Measurements from ENCODE around the gene PRKG1.
"Not testable (repeated sequence)": the region's sequence is repeated elsewhere in the genome, so short reads cannot be mapped to it uniquely, and the experiment has no call there.

PRKG1 gene

GRCh38 chr10:51178634-51179033, 104.3 kb downstream of the PRKG1 start:
- DNase-seq = no peak

GRCh38 chr10:51180141-51180540, 105.9 kb downstream of the PRKG1 start:
- no peak for DNase-seq

- no peak for DNase-seq
Measured at GRCh38 chr10:51183783-51184182, 109.5 kb downstream of the PRKG1 start.

DNA sequence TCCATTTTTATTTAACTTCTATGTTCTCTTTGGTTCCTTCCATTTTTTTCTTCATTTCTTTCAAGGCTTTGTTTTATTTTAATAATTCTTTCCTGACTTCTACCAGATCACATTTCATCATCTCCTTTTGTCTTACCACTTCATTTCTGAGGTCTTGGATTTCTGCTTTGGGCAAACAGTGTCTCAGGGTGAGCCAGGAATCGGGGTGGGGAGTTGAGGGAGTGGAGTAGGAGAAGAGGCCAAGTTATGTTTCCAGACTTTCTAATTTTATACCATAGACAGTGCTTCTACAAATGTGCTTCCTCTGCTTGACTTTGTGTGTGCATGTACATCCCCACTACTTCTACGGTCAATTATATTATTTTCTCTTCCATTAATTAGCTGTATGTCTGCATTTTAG, 112.1 kb downstream of the PRKG1 start:
- no peak for DNase-seq

DNA sequence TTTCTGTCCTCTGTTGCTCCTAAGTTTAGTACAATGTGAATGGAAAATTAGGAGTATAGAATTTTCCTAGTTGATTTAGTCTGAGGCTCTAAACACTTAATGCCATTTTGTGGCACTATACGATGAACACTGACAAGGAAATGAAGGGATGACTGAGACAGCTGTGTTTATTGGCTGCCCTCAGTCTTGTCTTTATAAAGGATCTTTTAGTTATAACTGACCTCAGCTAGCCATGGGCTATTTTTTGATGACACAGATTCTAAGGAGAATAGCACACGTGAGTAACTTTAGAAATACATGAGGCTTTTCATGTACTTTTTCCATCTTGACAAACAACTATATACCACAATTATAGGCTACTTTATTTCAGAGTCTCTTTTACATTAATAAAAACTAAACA, 113.7 kb downstream of the PRKG1 start:
- no peak for DNase-seq

DNA sequence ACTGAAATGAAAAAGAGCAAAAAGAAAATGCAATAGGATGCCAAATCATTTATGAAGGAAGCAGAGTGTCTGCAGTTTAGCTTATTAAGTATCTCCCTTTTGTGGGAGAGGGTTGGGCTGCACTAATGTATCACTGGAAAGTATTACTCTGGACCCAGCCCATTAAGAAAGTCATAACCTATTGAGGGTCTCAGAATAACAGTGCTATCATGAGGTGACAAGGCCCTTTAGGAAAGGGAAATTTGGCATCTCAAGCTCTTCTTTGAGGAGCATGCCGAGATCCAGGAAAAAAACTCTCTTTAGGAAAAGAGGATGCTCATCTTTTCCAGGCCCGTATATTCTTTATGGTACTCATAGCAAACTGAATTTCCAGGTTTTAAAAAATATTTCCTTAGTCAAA, 114.6 kb downstream of the PRKG1 start:
- no peak for DNase-seq

DNA sequence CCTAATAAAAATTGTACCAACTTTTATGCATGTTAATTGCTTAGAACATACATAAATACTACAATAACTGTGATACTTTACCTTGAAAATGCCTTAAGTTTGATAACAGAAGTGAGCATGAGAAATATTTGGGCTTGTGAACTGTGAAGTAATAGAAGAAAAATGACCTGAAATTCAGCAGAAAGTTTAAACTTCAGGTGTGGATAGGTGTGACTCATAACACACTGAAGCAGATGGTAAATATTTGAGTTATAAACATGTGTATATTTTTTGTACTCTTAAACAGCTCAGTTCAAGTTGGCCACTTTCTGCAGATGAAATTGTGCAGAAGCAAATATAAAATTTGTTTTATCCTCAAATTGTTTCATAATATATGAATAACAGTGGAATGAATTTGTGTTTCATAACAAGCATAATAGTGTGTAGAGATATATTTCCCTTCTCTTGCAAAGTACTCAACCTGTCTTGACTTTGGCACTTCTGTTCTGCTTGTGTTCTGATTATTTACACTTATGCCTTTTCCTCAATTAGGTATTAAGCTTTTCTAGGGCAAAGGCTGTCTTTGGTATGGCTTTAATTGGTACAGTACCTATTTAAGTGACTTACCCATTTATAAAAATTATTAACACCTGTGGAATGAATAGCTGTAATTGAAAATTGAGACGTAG, 122.4 kb downstream of the PRKG1 start:
- DNase-seq = peak; percentile 63

DNA sequence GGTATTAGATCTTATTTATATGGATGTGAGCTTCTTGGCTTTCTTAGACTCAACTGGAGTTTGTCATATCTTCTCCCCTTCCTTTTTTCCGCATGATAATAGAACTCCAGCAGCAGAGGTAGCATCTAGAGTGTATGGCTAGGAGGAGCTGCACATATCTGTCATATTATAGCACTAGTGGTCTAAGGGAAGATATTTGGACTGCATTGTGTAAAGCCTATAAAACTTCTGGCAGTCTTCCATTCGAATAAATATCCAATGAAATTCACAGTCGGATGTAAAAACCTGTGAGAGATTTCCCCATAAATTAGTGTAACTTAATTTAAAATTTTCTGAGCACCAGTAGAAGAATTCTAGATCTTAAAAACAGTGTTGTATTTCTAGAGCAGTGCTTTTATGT, 123.9 kb downstream of the PRKG1 start:
- DNase-seq = no peak

- no peak for DNase-seq
Measured at GRCh38 chr10:51201947-51202346, 127.7 kb downstream of the PRKG1 start.

DNA sequence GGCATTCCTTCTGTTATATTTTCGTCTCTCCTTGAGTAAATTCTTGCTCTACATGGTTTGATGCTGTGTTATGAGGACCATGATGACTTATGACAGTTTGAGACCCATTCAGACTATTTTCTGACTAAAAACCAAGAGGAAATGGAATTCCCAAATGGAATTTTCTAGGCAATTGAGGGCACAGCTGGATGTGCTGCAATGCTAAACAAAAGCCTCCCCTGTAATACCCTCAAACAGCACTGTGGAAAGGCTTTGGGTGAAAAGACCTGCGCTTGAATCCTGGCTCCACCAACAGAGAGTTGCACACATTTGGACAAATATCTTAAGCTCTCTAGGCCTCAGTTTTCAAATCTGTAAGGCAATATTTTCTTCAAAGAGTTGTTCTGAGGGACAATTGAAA, 129.1 kb downstream of the PRKG1 start:
- DNase-seq = no peak

DNA sequence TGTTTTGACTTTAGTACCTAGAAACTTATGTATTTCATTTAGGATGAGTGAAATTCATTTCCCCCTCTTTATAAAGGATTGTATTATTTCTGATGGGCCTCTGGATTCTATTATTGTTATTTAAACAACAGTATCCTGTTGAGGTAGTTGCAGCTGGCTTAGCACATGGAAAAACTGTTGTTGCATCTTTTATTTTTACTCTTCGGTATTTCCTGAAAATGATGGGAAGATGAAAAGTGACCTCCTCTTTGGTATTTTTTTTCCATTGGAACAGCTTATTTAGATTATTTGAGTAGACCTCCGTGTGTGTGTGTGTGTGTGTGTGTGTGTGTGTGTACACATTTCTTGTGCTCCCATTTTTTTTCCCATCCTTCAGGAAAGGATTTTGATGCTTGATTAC, 129.8 kb downstream of the PRKG1 start:
- DNase-seq = no peak

GRCh38 chr10:51204701-51205100, 130.4 kb downstream of the PRKG1 start:
- DNase-seq = no peak

DNA sequence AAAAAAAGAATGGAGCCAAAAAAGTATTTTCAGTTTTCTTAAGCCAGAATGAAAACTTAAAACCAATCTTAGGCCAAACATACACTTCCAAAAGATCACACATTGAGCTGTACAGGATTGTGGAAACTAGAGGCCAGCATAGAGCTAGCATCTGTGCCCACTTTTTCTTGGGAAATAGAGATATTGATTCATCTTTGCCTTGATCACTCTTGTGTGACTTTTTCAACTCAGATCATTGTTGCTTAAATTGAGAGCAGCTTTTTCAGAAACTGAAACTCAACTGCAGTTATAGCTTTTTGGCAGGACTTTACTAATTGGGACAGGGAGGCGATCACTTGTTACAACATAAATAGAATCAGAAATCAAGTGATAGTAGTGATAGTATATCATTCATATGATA, 132.2 kb downstream of the PRKG1 start:
- DNase-seq = no peak

GRCh38 chr10:51212937-51213336, 138.7 kb downstream of the PRKG1 start:
- DNase-seq = not testable (repeated sequence)

DNA sequence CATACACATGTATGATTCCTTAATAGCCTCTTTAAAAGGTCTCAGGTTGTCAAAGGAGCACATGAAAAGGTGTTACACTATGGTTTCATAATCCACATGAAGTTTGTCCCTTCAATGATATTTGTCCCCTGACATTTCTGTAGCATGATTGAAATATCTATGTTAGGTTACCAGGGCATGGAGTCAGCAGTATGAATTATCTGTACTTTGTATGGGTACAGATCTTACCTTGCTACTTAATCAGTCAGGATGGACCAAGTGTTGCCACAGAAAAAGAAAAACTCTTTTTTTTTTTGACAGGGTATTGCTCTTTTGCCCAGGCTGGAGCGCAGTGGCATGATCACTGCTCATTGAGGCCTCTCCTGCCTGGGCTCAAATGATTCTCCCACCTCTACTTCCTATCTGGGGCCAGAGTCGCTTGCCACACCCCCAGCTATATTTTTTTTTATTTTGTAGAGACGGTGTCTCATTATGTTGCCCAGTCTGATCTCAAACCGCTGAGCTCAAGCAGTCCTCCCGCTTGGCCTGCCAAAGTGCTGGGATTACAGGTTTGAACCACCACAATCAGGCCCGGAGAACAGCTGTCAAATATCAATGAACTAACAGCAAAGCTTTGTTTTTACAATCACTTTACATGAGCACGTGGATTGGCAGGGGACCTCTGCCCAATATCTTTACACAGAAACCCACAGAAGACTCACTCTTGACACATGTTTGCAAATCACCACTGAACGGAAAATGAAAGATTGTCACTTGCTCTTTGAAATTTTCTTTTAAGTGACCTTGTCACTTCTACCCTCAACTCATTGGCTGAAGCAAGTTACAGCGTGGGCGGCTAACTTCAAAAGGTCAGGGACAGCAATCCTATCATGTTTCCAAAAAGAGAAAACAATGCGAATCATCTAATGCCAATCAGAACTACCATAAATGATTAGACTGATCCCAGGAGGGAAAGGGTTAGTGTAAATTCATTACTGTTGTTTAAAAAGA, 140.2 kb downstream of the PRKG1 start:
- no peak for DNase-seq

DNA sequence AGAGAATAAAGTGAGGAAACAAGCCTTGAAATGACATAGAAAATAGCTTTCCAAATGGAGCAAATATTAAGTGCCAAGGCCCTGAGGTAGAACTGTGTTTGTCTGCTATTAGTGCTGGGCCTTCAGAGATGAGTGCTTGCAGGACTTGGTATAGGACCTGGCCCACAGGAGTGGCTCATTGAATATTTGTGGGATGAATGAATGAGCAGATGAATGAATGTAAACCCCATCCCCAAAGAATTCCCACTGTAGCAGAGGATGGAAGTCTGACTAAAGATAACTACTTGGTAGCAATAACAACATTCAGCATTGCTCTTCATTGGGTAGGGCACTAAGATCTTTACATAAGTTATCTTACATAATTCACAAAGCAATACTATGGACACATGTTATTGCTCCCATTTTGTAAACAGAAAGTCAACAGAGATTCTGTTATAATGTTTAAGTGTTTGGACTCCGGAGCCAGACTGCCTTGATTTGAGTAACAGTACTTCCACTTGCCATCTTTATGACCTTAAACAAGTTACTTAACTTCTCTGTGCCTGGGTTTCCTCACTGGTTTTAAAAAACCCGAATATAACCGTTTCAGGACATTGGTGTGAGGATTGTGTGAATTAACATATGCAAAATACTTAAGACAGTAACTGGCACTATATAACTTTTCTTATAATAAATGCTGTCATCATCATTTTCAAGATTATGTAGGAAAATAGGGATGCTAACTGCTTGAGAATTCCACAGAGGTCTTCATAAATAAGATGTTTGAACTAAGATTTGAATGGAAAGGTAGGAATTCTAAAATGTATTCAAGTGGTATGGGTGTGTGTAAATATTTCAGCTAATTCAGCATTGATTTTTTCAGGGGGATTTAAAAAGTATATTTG, 141.9 kb downstream of the PRKG1 start:
- DNase-seq = no peak

- peak; percentile 18 for DNase-seq
Measured at GRCh38 chr10:51217505-51217904, 143.2 kb downstream of the PRKG1 start.

GRCh38 chr10:51224671-51225161, 150.4 kb downstream of the PRKG1 start:
- no peak for DNase-seq

DNA sequence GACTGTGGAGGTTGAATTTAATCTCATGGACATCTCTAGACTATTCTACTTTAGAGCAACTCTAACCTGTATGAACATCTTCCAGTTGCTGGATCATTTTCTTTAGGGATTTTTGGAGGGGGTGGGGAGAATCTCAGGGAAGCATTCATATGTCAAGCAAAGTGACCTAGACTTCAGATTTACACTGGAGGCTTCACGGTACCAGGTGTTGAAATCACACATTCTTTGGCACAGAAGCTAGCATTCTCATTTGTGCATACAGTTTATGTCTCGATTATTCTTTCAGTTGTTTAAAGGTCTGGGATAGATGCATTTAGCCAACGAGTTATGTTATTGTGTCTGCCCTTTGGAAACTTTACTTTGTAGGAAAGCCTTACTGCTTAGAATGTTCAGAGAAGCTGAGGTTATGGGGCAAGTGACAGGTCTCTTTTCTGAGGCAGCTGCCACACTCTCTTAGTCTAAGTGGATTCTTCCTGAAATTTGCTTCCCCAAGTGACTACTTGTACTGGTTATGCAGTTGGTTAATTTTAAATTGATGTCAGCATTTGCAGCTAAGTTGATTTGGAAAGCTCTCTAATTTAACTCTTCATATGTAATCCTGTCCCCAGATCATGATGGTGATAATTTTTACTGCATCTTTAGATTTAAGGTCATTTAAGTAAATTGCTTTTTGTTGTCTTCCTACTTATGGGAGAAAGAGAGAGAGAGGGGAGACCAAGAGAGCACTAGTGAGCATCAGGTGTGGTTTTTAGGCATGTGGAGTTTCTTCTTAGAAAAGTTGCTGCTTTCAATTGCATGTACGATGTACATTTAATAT, 153.8 kb downstream of the PRKG1 start:
- DNase-seq = no peak

DNA sequence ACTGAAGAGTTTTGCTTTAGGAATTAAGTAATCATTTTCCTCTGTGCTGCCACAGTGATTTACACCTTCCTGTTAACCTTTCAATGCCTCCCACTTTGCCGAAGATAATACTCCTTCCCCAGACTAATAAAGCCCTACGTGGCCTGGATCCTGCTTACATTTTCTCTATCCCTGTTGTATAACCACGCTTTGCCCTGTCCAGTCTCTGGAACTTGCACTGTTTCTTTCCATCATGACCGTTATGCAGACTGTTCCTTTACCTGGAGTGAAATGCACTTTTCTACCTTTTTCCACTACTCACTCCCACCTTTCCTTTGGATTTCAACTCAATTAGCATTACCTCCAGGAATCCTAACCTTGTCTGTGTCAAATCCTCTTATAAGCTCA, 154.4 kb downstream of the PRKG1 start:
- no peak for DNase-seq

DNA sequence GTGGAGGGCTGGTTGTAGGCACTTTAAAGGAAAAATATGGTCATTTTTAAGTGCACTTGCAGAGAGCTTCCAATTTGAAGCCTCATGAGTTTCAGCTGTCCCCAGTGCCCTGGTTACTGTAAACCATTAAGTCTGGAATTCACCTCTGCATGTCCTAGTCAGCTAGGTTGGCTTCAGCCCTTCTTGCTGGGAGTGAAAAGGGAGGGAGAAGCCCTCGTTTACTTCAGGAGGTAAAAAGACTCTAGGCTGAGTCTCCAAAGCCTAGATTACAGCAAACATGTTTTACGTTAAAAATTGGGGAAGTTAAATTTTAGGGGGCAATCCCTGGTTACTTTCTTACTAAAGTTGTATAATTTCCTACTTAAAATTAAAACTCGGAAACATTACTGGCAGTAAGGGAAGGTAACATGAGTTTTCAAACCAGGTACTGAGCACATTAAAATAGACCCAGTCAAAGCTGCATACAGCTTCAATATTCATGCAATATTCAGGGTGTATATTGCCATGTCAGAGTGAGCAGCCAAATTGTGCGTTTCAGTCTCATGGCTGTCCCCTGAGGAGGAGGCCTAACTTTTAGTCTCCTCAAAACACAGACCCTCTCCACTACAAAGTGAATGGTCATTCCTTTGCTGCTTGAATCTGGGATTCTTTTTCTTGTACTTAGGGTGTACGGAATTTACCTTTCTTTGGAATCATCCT, 156.7 kb downstream of the PRKG1 start:
- no peak for DNase-seq

GRCh38 chr10:51231754-51232153, 157.5 kb downstream of the PRKG1 start:
- DNase-seq = no peak
